ENCODE results near the gene GRB7.
"Not testable (repeated sequence)": the region's sequence is repeated elsewhere in the genome, so short reads cannot be mapped to it uniquely, and the experiment has no call there.

GRB7 gene

GRCh38 chr17:39753514-39754160, 15.9 kb downstream of the GRB7 start:
- no peak for DNase-seq

DNA sequence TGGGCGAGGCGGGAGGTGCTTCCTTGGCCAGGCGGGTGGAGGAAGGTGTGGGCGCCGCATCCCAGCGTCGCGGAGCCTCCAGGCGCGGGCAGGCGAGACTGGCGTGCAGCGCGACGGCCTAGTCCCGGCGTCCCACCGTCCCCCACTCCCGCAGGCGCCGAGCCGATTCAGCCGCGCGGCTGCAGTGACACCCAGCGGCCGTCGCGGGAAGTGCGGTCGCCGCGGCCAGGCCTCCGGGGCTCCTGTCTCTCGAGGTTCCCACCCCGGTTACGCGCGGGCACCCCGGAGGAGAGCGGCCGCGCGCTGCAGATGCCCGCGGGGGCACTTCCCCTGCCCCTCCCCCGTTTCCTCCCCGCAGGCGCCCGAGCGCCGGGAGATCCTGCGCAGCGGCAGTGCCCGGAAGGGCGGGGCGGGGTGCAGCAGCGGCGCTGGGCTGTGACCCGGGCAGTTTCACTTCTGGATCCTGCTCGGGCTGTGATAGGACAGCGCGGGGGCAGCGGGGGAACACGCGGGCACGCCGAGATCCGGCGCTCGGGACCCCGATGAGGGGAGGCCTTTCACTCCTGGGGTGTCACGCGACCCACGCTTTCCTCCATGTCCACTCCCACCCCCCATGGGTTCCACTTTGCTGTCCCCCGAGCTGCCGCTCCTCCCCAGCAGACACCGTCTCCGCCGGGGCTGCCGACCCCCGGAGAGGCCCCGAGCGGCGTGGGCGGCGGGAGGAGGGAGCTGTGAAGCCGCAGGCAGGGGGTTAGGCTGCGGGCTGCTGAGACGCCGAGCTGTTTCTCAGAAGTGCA, 16.6 kb downstream of the GRB7 start:
- no peak for DNase-seq

DNA sequence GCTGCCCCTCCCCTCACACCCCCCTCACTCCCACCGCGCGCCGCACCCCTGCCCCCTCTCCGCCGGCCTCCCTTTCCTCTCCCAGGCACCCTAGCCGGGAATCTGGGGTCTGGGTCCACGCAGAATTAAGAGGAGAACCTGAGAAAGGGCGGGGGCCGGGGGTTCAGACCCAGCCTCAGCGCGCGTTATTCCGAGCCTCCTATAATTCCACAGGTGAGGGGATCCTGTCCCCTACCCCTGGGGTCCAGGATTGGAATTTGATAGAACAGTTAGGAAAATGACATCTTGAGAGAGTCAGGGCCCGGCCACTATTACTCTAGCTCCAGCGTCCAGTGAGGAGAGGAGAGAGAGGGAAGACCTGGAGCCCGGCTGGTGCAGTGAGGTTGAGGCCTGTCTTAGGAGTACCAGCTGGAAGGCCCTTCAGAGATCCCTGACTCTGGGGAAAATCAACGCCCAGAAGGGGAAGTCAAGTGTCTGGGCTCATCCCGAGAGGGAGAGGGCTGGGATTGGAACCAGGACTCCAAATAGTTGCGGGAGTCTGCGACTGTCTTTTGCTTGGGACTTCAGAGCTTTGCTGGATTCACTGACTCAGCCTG, 17.3 kb downstream of the GRB7 start:
- no peak for DNase-seq

DNA sequence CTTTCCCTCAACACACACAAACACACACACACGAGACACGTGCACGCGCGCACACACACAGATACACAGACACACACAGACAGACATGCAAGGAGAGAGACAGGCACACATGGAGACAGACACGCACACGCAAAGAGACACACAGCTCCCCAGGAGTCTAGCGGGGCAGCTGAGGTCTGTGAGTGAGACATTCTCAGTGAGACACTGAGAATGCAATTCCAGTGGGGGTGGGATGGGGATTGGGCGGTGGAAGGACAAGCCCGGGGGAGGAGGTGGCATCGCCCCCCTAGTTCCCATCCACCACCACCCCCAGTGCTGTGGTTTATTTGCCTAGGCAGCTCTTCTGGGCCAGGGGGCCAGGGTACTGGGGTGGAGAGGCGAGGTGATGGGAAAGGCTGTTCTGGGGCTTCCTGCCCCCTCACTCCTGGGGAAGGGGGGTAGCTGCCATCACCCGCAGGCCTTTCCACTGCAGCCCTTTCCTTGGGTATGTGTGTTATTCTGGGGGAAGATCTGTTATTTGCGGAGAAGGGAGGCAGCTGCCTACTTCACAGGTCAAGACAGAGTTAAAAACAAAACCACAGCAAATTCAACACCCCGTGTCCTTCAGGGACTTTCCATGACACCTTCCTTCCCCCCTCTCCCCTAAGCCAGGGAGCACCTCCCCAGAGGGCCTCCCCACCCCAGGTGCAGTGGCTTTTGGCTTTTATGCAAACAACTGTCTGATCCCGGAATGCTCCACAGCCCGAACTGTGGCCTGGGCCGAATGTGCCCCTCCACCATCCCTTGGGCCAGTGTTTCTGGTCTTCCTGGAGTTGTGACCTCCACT, 18.0 kb downstream of the GRB7 start:
- DNase-seq = no peak

DNA sequence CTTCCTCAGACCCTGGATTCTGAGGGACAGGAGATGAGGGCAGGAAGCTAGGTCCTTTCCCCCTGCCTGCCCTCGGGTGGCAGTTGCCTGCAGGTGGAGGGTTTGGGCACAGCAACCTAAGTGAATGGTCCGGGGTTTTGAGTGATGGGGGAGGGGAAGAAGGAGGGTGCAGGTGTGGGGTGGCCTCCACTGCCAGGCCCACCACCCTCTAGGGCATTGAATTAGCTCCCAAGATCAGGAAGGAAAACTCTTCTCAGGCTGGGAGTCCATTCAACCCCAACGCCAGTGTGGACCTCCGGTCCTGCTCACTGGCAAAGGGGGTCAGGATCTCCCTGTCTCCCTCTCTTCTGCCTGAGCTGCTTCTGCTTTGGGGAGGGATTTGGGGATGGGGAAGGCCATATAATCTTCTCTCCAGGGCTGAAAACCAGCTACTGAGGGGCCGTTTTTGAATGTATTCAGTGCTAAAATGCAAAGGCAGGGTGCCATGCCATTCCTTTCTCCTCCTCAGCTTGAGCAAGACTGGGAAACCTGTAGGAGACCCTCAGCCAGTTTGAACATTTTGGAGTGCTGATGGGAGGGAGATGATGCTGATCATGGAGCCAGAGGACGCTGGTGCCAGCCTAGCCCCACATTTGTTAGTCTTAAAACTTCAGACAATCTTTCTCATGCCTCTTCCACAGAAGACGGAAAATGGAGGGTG, 18.8 kb downstream of the GRB7 start:
- DNase-seq = no peak

- no peak for DNase-seq
Observed at GRCh38 chr17:39757176-39757662, 19.5 kb downstream of the GRB7 start.

GRCh38 chr17:39757931-39758873, 20.5 kb downstream of the GRB7 start:
- no peak for DNase-seq

GRCh38 chr17:39759204-39759603, 21.5 kb downstream of the GRB7 start:
- no peak for DNase-seq

- DNase-seq = no peak
Observed at GRCh38 chr17:39761861-39762496, 24.2 kb downstream of the GRB7 start.

DNA sequence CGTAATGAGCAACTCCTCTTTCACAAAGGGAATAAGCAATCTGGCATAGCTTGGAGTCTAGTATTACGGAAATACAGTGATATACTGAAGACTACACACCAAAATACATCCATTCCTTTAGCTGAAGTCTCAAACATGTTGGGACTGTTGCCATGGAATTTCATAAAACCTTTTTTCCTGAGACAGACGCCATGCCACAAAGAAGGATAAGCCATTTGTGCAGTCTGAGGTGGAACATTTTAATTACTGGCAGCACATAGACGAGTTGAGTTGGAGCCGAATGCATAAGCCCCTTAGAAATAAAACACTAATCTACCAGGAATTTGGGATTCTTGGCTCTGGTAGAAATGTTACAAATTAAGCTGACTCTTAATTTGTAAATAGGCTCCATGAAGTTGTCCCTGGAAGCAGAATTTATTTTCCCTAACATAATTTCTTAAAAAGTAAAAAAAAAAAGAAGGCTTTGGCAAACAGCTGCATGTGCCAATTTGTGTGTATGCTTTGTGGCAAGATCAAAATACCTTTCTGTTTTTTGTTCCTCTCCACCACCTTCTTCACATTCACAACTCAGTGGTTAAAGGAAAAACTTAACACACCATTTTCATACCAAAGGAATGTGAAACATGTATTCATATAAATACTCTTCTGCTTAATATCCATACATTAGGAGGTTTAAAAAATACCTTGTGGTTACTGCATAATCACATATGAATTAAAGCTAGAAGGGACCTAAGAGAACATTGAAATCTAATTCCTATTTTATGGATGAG, 25.5 kb downstream of the GRB7 start:
- DNase-seq = no peak

- DNase-seq = not testable (repeated sequence)
Observed at GRCh38 chr17:39764171-39764570, 26.4 kb downstream of the GRB7 start.

DNA sequence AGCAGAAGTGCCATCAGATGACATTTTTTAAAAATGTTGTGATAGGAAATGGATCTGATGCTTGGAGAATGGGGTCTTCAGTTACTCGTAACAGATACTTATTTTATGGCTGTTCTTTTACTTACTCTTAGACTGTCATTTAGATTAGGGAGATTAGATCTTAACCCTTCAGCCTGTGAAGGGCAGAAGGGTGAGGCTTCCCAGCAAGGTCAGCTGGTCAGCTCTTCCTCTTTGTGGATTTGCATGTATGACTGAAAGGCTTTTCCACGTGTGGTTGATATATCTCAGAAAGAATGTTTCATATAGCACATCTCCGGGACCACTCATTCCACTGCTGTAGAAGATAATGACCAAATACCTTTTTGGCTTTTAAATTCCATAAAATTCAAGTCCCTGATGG, 27.4 kb downstream of the GRB7 start:
- no peak for DNase-seq

- no peak for DNase-seq
Observed at GRCh38 chr17:39765766-39766165, 28.0 kb downstream of the GRB7 start.

GRCh38 chr17:39767147-39767546, 29.4 kb downstream of the GRB7 start:
- DNase-seq = no peak

DNA sequence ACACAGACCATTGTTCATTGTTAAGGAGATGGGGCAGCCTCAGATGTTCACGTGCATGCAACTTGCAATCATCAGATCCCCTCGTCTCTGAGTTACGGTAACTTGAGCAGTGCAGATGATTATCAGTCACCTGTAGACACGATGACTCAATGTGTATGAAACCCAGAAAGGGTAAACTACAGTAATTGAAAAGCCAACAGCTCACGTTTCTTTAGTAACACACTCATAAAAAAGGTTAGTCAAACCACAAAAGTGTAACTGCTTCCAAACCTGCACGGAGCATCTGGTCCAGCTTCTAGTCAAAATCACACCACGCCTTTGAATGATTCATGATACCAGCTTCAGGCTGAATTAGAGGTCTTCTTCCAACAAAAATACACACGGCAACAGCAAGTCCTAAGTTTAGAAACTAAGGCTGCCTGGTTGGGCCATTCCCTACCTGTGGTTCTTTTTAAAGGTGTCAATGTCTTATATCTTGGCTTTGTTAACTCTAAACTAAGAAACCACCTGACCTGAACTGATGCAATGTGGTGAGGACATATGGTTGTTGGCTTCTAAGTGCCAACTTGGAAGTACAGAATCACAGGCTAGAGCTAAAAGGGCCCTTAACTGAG, 32.3 kb downstream of the GRB7 start:
- DNase-seq = no peak

DNA sequence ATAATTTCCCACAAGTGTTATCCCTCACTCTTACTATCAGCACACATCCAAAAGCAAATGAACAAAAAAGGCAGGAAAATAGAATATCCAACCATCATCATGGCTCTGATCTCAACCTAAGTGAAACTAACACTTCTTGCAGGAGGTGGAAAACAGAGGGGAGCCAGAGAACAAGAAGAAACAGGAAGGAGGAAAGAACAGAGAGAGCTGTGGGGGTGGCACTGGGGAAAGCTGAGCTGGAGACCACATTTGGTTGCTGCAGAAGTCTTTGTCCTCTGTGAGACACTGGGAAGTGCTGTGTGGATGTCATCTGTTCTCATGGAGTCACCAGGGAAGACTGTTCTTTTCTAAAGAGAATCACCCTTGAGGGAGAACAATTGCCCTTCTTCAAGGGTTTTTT, 34.7 kb downstream of the GRB7 start:
- DNase-seq = no peak

GRCh38 chr17:39772987-39773934, 35.5 kb downstream of the GRB7 start:
- DNase-seq = no peak

DNA sequence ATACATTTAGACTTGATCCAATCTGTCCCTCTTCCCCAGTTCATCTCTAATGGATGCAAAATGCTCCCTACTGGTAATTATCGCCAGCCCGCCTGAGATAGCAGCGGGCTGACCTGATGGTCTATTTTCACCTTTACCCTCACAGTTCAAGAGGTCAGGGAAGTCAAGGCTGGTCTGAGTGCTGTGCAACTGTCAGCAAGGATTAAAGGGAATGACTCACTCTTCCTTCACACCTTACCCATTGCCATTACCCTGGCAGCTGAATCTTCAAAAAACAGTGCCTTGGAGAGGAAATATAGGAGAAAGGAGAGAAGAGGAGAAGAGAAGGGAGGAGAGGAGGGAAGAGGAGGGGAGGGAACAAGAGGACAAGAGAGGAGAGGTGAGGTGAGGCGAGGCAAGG, 36.3 kb downstream of the GRB7 start:
- no peak for DNase-seq

Data from NCI-H446 treated with DMSO at 0.1 percent for 48 hours (cell line).